Coronary artery (tissue), 2 donors: ENCODE measurements around the gene RCOR3.

Experiments
- DNase-seq: peaks from one replicate; pipeline ENCODE4 v3.0.0-alpha.2; 2017; ENCODE audit warnings: low spot score
- H3K27ac ChIP-seq, 2 donors: fragments of 200-600 bp; sonication (generic); one replicate each; pipeline ENCODE4 v1.5.1; 2016 to 2019
- H3K4me3 ChIP-seq: fragments of 200-600 bp; sonication (generic); 2 replicates; pipeline ENCODE4 v1.5.1; 2016; ENCODE audit warnings: mild to moderate bottlenecking, moderate library complexity
- TF ChIP-seq, protein P1 (sequence below): fragments of 200-600 bp; sonication (generic); IDR thresholded peaks from one replicate; pipeline ENCODE4 v1.5.1; 2019; ENCODE audit warnings: antibody characterized with exemption

Gene RCOR3

DNA sequence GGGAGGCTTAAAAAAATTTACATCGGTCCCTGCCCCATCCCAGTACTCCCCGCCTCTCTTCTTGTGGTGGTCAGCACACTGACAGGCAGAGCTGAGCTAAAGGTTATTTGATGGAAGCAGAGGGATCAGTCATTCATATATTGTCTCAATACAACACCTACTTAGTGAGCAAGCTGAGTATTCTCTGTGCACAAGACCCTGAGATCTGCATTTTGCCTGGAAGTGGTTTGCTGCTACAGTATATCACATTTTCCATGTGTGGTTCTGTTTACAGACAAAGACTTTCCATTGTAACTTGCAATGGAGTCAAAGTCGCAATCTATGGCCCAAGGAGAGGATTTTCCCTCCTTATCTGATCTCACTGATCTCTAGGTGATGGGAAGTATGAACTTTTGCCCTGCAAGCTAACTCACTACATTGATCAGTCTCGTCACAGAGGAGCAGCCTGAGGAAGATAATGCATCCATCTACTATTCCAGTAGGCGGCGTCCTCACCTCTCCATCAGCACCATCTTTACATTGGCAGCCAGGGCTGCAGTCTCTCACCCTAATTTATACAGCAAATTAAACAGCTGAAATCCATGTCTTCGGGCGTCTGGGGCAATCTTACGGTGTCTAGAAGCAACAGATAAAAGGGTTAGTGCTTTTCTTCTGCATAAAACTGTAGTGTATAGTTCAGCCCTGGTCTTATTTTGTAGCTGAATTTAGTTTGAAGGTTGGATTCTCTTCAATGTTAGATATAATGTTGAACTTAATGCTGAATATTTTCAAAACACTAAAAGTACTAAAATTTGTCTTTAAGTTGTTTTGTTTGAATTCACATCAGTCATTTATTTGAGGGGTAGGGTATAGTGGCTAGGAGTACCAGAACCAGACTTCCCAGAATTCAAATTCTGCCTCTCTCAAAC is 64.2 kb downstream of the RCOR3 start:
- H3K27ac ChIP-seq = no peak overlapping the region
- TF ChIP-seq, protein P1, sequence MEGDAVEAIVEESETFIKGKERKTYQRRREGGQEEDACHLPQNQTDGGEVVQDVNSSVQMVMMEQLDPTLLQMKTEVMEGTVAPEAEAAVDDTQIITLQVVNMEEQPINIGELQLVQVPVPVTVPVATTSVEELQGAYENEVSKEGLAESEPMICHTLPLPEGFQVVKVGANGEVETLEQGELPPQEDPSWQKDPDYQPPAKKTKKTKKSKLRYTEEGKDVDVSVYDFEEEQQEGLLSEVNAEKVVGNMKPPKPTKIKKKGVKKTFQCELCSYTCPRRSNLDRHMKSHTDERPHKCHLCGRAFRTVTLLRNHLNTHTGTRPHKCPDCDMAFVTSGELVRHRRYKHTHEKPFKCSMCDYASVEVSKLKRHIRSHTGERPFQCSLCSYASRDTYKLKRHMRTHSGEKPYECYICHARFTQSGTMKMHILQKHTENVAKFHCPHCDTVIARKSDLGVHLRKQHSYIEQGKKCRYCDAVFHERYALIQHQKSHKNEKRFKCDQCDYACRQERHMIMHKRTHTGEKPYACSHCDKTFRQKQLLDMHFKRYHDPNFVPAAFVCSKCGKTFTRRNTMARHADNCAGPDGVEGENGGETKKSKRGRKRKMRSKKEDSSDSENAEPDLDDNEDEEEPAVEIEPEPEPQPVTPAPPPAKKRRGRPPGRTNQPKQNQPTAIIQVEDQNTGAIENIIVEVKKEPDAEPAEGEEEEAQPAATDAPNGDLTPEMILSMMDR = peak; percentile 57
- no peak for DNase-seq
- no peak overlapping the region for H3K4me3 ChIP-seq

DNA sequence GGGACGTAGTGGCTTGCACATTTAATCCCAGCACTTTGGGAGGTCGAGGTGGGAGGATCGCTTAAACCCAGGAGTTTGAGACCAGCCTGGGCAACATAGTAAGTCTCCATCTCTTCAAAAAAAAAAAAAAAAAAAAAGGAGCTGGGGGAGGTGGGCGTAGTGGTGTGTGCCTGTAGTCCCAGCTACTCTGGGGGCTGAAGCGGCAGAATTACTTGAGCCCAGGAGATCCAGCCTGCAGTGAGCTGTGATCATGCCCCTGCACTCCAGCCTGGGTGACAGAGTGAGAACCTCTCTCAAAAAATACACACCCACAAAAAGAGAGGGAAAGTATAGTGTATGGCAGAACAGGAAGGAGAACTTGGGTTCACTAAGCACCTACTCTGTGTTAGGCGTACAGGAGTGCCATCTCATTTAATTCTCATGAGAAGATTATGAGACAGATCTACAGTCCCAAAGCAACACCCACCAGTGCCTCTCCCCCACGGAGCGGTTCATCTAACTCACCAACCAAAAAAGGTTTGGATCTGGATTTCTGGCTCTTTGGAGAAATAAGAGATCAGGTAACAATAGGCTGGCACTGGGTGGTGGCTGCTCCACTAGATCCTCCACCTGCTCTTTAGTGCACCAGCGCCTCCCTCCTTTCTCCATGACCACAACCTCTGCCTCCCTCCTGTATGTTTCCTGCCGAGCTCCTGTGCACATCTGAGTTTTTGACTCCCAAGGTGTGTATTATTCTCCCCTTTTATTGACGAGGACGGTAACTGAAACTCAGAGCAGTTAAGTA is 66.0 kb downstream of the RCOR3 start:
- no peak overlapping the region for H3K4me3 ChIP-seq
- DNase-seq = no peak

DNA sequence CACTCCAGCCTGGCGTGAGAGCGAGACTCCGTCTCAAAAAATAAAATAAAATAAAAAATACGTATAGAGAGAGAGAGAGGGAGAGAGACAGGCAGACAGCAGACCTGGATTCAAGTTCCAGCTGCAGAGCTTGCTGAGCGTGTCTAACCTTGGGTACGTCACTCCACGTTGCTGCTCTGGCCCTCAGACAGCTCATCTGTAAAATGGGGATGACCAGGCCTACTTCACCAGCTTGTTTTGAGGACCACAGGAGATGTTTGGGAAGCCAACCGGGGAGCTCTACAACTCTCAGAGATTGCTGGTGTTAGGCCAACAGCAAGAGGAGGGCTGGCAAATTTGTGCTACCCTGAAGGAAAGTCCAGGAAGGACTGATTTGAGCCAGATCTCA is 67.0 kb downstream of the RCOR3 start:
- Histone ChIP-seq H3K27ac (peak overlapping the region; percentile 86 to 96), H3K4me3 (peak overlapping the region; percentile 92)
- DNase-seq = no peak
- TF ChIP-seq, protein P1 = no peak

More for the DNA sequence above, 66.0 kb downstream of the RCOR3 start:
- TF ChIP-seq, protein P1 = no peak
- no peak overlapping the region for H3K27ac ChIP-seq

DNA sequence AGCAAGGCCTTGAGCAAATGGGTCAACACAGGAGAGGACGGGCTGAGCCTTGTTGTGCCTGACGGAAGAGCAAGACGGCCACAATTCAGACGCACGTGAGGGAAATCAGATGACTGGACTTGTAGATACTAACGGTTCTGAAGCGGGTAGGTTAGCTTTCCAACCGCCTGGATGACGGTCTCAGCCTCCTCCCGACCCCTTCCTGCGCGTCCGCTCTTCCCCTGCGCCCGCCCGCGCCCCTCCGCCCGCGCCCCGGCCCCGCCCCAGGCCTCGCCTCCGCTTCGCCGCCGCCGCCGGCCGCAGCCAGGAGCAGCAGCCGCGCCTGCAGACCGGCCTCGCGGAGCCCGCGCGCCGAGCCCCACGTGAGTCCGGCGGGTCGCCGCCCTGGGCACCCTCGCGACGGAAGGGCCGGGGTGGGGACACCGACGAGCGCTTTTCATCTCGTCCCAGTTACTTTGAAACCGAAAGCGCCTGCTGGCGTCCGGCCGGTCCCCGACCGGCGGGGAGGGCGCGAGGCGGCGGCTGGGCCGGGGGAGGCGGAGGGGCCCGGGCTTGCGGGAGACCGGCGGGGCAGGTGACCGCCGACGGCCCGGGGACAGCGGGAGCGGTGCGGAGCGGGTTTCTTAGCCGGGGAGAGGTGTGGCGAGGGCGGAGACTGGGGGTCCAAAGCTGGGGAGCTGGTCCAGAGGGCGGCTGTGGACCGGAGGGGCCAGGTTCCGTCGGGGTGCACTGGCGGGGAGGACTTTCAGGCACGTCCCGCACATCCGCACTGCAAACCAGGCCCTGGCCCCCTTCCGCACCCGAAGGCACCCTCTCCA is 67.6 kb downstream of the RCOR3 start, which contains the start of gene TRAF5:
Gene TRAF5 (plus strand): TSS at position 306 of the 818 bp plus-strand sequence. CDS start 26,407 bp downstream, outside the sequence.
- no peak for DNase-seq
- peak within 1 kb of the TSS; percentile 86 to 96 for H3K27ac ChIP-seq

DNA sequence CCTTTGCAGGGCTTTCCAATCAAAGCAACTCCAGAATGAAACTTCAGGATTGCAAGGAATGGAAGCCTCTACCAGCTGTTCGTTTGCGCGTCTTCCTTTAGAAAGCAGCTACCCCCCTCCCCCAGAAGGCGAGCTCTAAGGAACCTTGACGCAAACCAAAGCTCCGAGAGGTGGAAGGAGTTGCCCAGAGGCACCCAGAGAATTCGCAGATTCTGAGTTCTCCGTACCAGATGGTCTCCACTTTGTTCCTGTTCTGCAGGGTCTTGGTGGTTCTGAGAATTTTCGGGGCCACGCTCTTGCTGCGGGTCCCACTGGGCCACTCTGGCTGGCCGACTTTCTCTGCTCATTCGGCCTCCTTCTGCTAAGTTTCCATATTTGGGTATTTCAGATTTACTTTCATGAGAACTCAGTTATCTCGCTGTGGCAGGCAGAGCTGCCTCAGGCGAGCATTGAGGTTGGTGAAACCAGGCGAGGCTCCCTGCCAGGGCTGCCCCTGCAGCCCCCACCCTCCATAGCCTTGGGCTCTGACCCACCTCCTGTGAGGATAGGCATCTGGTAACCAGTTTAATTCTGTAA is 68.3 kb downstream of the RCOR3 start:
- Histone ChIP-seq H3K4me3 (peak overlapping the region; percentile 92), H3K27ac (peak overlapping the region; percentile 86 to 96)
- TF ChIP-seq, protein P1 = no peak
- no peak for DNase-seq

More for the DNA sequence above, 67.6 kb downstream of the RCOR3 start, which contains the start of gene TRAF5:
- H3K4me3 ChIP-seq = peak within 1 kb of the TSS; percentile 92
- TF ChIP-seq, protein P1 = no peak

DNA sequence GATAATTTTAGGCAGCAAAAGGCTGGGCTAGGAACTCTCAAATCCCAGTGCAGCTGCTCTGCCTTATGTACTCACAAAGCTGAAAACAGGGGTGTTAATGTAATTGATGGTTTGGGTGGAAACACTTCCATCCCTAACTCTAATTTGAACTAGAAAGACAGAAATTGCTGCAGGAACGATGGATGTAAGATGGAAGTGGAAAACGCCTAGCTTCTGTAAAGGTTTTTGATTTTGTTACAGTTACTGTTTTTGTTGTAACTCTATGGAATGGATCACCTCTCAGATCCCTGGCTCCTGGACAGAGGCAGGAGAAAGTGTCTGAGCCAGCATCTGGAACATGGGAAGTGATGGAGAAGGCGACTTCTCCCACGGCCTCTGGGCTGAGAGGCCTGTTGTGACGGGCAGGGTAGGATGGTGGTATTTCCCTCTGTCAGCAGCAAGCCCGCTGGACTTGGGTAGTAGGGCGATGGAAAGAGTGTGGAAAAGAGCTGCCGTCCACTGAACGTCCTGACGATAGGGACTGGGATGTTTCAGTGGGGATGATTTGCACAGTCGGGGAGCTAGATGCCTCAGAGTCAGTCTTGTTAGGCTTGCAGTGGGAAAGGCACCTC is 69.0 kb downstream of the RCOR3 start:
- DNase-seq = no peak
- TF ChIP-seq, protein P1 = no peak
- Histone ChIP-seq H3K4me3 (peak overlapping the region; percentile 92), H3K27ac (peak overlapping the region; percentile 86 to 96)
